ENCODE data around the gene ZBTB40.

DNA sequence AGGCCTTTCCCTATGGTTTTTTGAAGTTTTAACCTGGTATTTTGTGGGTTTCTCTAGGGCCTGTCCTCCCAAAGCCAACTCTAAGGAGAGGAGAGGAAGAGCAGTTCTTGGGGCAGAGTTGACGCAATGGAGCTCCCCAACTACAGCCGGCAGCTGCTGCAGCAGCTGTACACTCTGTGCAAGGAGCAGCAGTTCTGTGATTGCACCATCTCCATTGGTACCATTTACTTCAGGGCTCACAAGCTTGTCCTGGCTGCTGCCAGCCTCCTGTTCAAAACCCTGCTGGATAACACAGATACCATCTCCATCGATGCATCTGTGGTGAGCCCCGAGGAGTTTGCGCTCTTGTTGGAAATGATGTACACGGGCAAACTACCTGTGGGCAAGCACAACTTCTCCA, 38.2 kb downstream of the ZBTB40 start:
- TF ChIP-seq, protein P1, sequence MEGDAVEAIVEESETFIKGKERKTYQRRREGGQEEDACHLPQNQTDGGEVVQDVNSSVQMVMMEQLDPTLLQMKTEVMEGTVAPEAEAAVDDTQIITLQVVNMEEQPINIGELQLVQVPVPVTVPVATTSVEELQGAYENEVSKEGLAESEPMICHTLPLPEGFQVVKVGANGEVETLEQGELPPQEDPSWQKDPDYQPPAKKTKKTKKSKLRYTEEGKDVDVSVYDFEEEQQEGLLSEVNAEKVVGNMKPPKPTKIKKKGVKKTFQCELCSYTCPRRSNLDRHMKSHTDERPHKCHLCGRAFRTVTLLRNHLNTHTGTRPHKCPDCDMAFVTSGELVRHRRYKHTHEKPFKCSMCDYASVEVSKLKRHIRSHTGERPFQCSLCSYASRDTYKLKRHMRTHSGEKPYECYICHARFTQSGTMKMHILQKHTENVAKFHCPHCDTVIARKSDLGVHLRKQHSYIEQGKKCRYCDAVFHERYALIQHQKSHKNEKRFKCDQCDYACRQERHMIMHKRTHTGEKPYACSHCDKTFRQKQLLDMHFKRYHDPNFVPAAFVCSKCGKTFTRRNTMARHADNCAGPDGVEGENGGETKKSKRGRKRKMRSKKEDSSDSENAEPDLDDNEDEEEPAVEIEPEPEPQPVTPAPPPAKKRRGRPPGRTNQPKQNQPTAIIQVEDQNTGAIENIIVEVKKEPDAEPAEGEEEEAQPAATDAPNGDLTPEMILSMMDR (IDR thresholded peaks at IDR 0.05), result no peak
- TF ChIP-seq POLR2AphosphoS5 (IDR thresholded peaks at IDR 0.05; ENCODE audit: low read depth, low read length) (no peak), SIN3A (IDR thresholded peaks at IDR 0.05; ENCODE audit: borderline replicate concordance, low read depth, low read length) (no peak), CHD2 (IDR thresholded peaks at IDR 0.05; ENCODE audit: low read length, partially characterized antibody) (no peak), GABPA (IDR thresholded peaks at IDR 0.05; ENCODE audit: low read depth) (no peak), USF2 (IDR thresholded peaks at IDR 0.05; ENCODE audit: borderline replicate concordance, low read depth, low read length) (no peak), MAX (IDR thresholded peaks at IDR 0.05; ENCODE audit: low read depth) (no peak)
